ENCODE measurements around the gene DPP6.

DNA sequence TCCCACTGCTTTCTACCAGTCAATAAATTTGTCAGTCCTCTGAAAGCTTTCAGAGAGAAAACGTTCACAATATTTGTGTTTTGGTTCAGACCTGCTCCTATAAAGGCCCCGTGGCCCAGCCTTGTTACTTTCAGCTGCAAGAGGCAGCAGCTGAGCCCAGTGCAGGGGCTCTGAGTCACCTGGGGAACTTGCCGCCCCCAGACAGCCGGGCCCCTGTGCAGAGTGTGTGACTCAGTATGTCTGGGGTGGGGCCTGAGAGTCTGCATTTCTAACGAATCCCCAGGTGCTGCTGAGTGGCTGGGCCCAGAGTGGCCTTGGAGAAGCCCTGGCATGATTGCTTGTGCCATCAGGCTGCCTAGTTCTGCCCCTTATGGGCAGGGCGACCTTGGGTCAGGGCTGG, 647.2 kb downstream of the DPP6 start:
- TF ChIP-seq CEBPB (tag; IDR thresholded peaks at IDR 0.05) = no peak
- no peak for TF ChIP-seq POLR2A (conservative IDR thresholded peaks at IDR 0.05)
- no peak for TF ChIP-seq BCOR (IDR thresholded peaks at IDR 0.05)
- no peak for TF ChIP-seq EZH2 (IDR thresholded peaks at IDR 0.05; ENCODE audit: borderline replicate concordance, low read depth, low read length)
- TF ChIP-seq, protein P1, sequence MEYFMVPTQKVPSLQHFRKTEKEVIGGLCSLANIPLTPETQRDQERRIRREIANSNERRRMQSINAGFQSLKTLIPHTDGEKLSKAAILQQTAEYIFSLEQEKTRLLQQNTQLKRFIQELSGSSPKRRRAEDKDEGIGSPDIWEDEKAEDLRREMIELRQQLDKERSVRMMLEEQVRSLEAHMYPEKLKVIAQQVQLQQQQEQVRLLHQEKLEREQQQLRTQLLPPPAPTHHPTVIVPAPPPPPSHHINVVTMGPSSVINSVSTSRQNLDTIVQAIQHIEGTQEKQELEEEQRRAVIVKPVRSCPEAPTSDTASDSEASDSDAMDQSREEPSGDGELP (CRISPR knock-in tag; IDR thresholded peaks at IDR 0.05; ENCODE audit: borderline replicate concordance) = no peak
- TF ChIP-seq CBX5 (IDR thresholded peaks at IDR 0.05; ENCODE audit: borderline replicate concordance, low read depth) = no peak
- TF ChIP-seq, protein P2, sequence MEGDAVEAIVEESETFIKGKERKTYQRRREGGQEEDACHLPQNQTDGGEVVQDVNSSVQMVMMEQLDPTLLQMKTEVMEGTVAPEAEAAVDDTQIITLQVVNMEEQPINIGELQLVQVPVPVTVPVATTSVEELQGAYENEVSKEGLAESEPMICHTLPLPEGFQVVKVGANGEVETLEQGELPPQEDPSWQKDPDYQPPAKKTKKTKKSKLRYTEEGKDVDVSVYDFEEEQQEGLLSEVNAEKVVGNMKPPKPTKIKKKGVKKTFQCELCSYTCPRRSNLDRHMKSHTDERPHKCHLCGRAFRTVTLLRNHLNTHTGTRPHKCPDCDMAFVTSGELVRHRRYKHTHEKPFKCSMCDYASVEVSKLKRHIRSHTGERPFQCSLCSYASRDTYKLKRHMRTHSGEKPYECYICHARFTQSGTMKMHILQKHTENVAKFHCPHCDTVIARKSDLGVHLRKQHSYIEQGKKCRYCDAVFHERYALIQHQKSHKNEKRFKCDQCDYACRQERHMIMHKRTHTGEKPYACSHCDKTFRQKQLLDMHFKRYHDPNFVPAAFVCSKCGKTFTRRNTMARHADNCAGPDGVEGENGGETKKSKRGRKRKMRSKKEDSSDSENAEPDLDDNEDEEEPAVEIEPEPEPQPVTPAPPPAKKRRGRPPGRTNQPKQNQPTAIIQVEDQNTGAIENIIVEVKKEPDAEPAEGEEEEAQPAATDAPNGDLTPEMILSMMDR (IDR thresholded peaks at IDR 0.05 in 2 of 3, conservative IDR thresholded peaks at IDR 0.05 in 1 of 3; ENCODE audit: insufficient read depth in 2 of 3, low read depth in 1 of 3, low read length in 3 of 3) = no peak
- no peak for TF ChIP-seq ZNF589 (CRISPR knock-in tag; IDR thresholded peaks at IDR 0.05; ENCODE audit: low read depth)
- TF ChIP-seq, protein P3, sequence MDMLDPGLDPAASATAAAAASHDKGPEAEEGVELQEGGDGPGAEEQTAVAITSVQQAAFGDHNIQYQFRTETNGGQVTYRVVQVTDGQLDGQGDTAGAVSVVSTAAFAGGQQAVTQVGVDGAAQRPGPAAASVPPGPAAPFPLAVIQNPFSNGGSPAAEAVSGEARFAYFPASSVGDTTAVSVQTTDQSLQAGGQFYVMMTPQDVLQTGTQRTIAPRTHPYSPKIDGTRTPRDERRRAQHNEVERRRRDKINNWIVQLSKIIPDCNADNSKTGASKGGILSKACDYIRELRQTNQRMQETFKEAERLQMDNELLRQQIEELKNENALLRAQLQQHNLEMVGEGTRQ (CRISPR knock-in tag; IDR thresholded peaks at IDR 0.05) = no peak
- TF ChIP-seq ZNF24 (IDR thresholded peaks at IDR 0.05) = no peak
